Retinal pigment epithelial cell (primary cell): ENCODE measurements around the gene ZFYVE28.

Experiments
- DNase-seq: peaks from one replicate; pipeline ENCODE4 v3.0.0-alpha.2; 2010; ENCODE audit warnings: low read depth
- H3K4me3 ChIP-seq: 2 replicates; pipeline ENCODE4 v1.5.1; 2011; ENCODE audit warnings: mild to moderate bottlenecking, low read length, control low read depth, moderate library complexity
- CTCF ChIP-seq: conservative IDR thresholded peaks from 2 replicates; pipeline ENCODE4 v1.5.1; 2011; ENCODE audit warnings: low read depth, low read length, control low read depth, inconsistent platforms

ZFYVE28 gene

GRCh38 chr4:2303121-2303685 is 115.2 kb downstream of the ZFYVE28 start:
- no peak for DNase-seq
- no peak overlapping the region for H3K4me3 ChIP-seq
- TF ChIP-seq CTCF, result no peak

GRCh38 chr4:2302387-2303119 is 115.9 kb downstream of the ZFYVE28 start:
- TF ChIP-seq CTCF, result no peak
- no peak overlapping the region for H3K4me3 ChIP-seq
- no peak for DNase-seq

GRCh38 chr4:2301806-2302205 is 116.6 kb downstream of the ZFYVE28 start:
- DNase-seq, result no peak
- no peak for TF ChIP-seq CTCF
- no peak overlapping the region for H3K4me3 ChIP-seq

GRCh38 chr4:2301225-2301642 is 117.2 kb downstream of the ZFYVE28 start:
- TF ChIP-seq CTCF, result no peak
- no peak for DNase-seq

GRCh38 chr4:2300431-2301224 is 117.8 kb downstream of the ZFYVE28 start:
- DNase-seq, result no peak
- no peak for TF ChIP-seq CTCF
- H3K4me3 ChIP-seq, result no peak overlapping the region

More at GRCh38 chr4:2301225-2301642, 117.2 kb downstream of the ZFYVE28 start:
- H3K4me3 ChIP-seq, result no peak overlapping the region

- DNase-seq, result no peak
- H3K4me3 ChIP-seq, result no peak overlapping the region
- no peak for TF ChIP-seq CTCF
Observed at GRCh38 chr4:2299794-2300193, 118.7 kb downstream of the ZFYVE28 start.
